Mesothelial cell of epicardium (in vitro differentiated cells): ENCODE data around the gene NRF1. TPM values are rescaled to one million over a fixed set of nuclear protein-coding genes. Genes with fewer than 3 reads are reported as not detected.

Source experiments
- DNase-seq, 2 experiments: peaks; one replicate each; pipeline ENCODE4 v3.0.0; 2021; ENCODE audit warnings: low spot score in 2 of 2; ENCODE audit not compliant: unreplicated experiment in 2 of 2
- H3K27ac Mint-ChIP-seq: 2 replicates; pipeline ENCODE4 v1.8.0; 2021; ENCODE audit warnings: mixed read lengths
- H3K27me3 Mint-ChIP-seq: 2 replicates; pipeline ENCODE4 v1.8.0; 2021; ENCODE audit warnings: low read depth, mixed read lengths
- H3K36me3 Mint-ChIP-seq: 2 replicates; pipeline ENCODE4 v1.8.0; 2021; ENCODE audit warnings: mixed read lengths
- H3K4me1 Mint-ChIP-seq: 2 replicates; pipeline ENCODE4 v1.8.0; 2021; ENCODE audit warnings: mixed read lengths
- H3K4me3 Mint-ChIP-seq: 2 replicates; pipeline ENCODE4 v1.8.0; 2021; ENCODE audit warnings: mild to moderate bottlenecking, moderate library complexity, mixed read lengths
- H3K9me3 Mint-ChIP-seq: 2 replicates; pipeline ENCODE4 v1.8.0; 2021; ENCODE audit warnings: mixed read lengths
- total RNA-seq: library from RNA; stranded (reverse); gene quantifications from 3 replicates; pipeline ENCODE4 v1.2.1, GENCODE V29; 2021
- TF ChIP-seq, protein P1 (sequence below): fragments of 200-600 bp; sonication (generic); IDR thresholded peaks from one replicate; pipeline ENCODE4 v1.5.0; 2021; ENCODE audit warnings: antibody characterized with exemption; ENCODE audit not compliant: unreplicated experiment

The NRF1 gene
- total RNA-seq, 1 donor from 2014 or later = 26.3 TPM

DNA sequence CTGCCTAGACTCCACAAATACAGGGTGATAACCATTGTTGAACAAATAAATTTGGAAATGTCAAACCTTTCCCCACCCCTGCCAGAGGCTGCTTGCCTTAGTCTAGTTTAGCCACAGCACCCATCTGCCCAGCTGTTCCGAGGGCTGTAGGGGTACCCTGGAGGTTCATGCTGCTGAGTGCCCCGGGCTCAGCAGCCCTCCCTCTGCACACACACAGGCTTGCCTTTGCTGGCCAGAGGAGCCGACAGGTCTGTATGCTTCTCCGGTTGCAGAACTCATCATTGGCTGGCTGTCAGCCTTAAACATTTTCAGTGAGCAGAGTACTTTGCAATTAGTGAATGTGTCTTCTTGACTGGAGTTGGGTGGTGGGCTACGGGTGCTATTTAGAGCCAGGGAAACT, 122.9 kb downstream of the NRF1 start:
- DNase-seq = no peak
- no peak overlapping the region for H3K4me3 Mint-ChIP-seq
- H3K36me3 Mint-ChIP-seq = peaks cover 25% of the 10 kb centered on the region

DNA sequence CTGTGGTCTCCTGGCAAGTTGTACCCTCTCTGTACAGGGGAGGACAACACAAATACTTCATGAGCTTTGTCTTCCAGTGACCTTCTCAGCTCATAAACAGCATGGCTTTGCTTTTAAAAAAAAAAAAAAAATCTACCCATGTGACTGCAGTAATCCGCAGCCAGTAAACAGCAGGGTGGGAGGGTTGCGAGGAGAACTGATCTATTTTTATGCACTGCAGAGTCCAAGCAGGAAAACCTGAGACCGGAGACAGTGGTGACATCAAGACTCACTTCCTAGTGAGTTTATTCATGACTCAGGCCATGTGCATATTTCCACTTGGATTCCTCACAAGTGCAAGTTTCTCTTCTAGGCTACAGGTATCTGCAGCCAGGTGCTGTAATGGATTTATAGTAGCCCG, 127.9 kb downstream of the NRF1 start:
- Mint-ChIP-seq H3K9me3 (no peaks in the 10 kb centered on the region), H3K27ac (peak overlapping the region; percentile 72)

More for the DNA sequence above, 122.9 kb downstream of the NRF1 start:
- TF ChIP-seq, protein P1, sequence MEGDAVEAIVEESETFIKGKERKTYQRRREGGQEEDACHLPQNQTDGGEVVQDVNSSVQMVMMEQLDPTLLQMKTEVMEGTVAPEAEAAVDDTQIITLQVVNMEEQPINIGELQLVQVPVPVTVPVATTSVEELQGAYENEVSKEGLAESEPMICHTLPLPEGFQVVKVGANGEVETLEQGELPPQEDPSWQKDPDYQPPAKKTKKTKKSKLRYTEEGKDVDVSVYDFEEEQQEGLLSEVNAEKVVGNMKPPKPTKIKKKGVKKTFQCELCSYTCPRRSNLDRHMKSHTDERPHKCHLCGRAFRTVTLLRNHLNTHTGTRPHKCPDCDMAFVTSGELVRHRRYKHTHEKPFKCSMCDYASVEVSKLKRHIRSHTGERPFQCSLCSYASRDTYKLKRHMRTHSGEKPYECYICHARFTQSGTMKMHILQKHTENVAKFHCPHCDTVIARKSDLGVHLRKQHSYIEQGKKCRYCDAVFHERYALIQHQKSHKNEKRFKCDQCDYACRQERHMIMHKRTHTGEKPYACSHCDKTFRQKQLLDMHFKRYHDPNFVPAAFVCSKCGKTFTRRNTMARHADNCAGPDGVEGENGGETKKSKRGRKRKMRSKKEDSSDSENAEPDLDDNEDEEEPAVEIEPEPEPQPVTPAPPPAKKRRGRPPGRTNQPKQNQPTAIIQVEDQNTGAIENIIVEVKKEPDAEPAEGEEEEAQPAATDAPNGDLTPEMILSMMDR = no peak
- Mint-ChIP-seq H3K9me3 (no peaks in the 10 kb centered on the region), H3K27me3 (no peaks in the 10 kb centered on the region), H3K4me1 (peaks cover 30% of the 10 kb centered on the region), H3K27ac (peak overlapping the region; percentile 78)

GRCh38 chr7:129740574-129741410, 129.3 kb downstream of the NRF1 start:
- TF ChIP-seq, protein P1 = no peak
- no peak for DNase-seq
- Mint-ChIP-seq H3K27me3 (no peaks in the 10 kb centered on the region), H3K27ac (peak overlapping the region; percentile 47), H3K4me1 (peaks cover 34% of the 10 kb centered on the region), H3K4me3 (no peak overlapping the region), H3K9me3 (no peaks in the 10 kb centered on the region), H3K36me3 (peaks cover 9% of the 10 kb centered on the region)

More for the DNA sequence above, 127.9 kb downstream of the NRF1 start:
- peaks cover 38% of the 10 kb centered on the region for H3K4me1 Mint-ChIP-seq
- no peak overlapping the region for H3K4me3 Mint-ChIP-seq
- H3K36me3 Mint-ChIP-seq = peaks cover 14% of the 10 kb centered on the region
- no peak for DNase-seq
- TF ChIP-seq, protein P1 = no peak
- no peaks in the 10 kb centered on the region for H3K27me3 Mint-ChIP-seq

GRCh38 chr7:129741743-129742213, 130.3 kb downstream of the NRF1 start:
- H3K4me1 Mint-ChIP-seq = peaks cover 38% of the 10 kb centered on the region
- no peaks in the 10 kb centered on the region for H3K9me3 Mint-ChIP-seq
- H3K27ac Mint-ChIP-seq = peak overlapping the region; percentile 47
- no peak overlapping the region for H3K4me3 Mint-ChIP-seq
- H3K27me3 Mint-ChIP-seq = no peaks in the 10 kb centered on the region
- TF ChIP-seq, protein P1 = no peak
- DNase-seq = no peak
- H3K36me3 Mint-ChIP-seq = peaks cover 9% of the 10 kb centered on the region

GRCh38 chr7:129742256-129742655, 130.7 kb downstream of the NRF1 start:
- no peak for DNase-seq
- H3K27ac Mint-ChIP-seq = no peak overlapping the region
- peaks cover 12% of the 10 kb centered on the region for H3K36me3 Mint-ChIP-seq
- H3K27me3 Mint-ChIP-seq = no peaks in the 10 kb centered on the region
- H3K4me1 Mint-ChIP-seq = peaks cover 38% of the 10 kb centered on the region
- TF ChIP-seq, protein P1 = no peak
- H3K9me3 Mint-ChIP-seq = no peaks in the 10 kb centered on the region
- no peak overlapping the region for H3K4me3 Mint-ChIP-seq
